Natural killer cell (primary cell): ENCODE data around the gene RPUSD3. TPM values are rescaled to one million over a fixed set of nuclear protein-coding genes. Genes with fewer than 3 reads are reported as not detected.
"Not testable (repeated sequence)": the region's sequence is repeated elsewhere in the genome, so short reads cannot be mapped to it uniquely, and the experiment has no call there.

Experiments
- ATAC-seq, 3 donors: fragments of 150-1000 bp in 2 of 3; fragments of 200-7000 bp in 1 of 3; cut with Tn5 transposase; 1 replicate in 1 of 3; 2 replicates in 2 of 3; pipeline ENCODE4 v1.10.0; 2021; ENCODE audit warnings: mild to moderate bottlenecking in 2 of 3, moderate library complexity in 2 of 3
- DNase-seq, 2 donors: peaks; one replicate each; pipeline versions ENCODE4 v3.0.0 to v3.0.0-alpha.2; 2013 to 2021; ENCODE audit warnings: mixed read lengths in 1 of 2
- H3K27ac ChIP-seq: one replicate; pipeline ENCODE4 v1.5.1; 2013; ENCODE audit warnings: mild to moderate bottlenecking, low read length
- H3K27me3 ChIP-seq: one replicate; pipeline ENCODE4 v1.6.1; 2013; ENCODE audit warnings: low read length; ENCODE audit not compliant: control insufficient read depth, insufficient read depth
- H3K36me3 ChIP-seq: one replicate; pipeline ENCODE4 v1.6.1; 2013; ENCODE audit warnings: low read length; ENCODE audit not compliant: control insufficient read depth, insufficient read depth
- H3K4me1 ChIP-seq: one replicate; pipeline ENCODE4 v1.6.1; 2013; ENCODE audit warnings: low read length; ENCODE audit not compliant: control insufficient read depth, insufficient read depth
- H3K4me3 ChIP-seq: one replicate; pipeline ENCODE4 v1.5.1; 2013; ENCODE audit warnings: low read length
- H3K9me3 ChIP-seq: one replicate; pipeline ENCODE4 v1.6.1; 2013; ENCODE audit warnings: low read length; ENCODE audit not compliant: control insufficient read depth, insufficient read depth
- H3K27ac Mint-ChIP-seq, 2 donors: one replicate each; pipeline ENCODE4 v1.8.0; 2022; ENCODE audit warnings: mild to moderate bottlenecking in 2 of 2, mixed read lengths in 2 of 2, moderate library complexity in 1 of 2
- H3K27me3 Mint-ChIP-seq, 2 donors: one replicate each; pipeline ENCODE4 v1.8.0; 2022; ENCODE audit warnings: low read depth in 2 of 2, mixed read lengths in 2 of 2
- H3K36me3 Mint-ChIP-seq: one replicate; pipeline ENCODE4 v1.8.0; 2022; ENCODE audit warnings: mixed read lengths
- H3K4me1 Mint-ChIP-seq, 2 donors: one replicate each; pipeline ENCODE4 v1.8.0; 2022; ENCODE audit warnings: mixed read lengths in 2 of 2
- H3K4me3 Mint-ChIP-seq: one replicate; pipeline ENCODE4 v1.8.0; 2022; ENCODE audit warnings: mild to moderate bottlenecking, moderate library complexity, mixed read lengths
- H3K9me3 Mint-ChIP-seq, 2 donors: one replicate each; pipeline ENCODE4 v1.8.0; 2022; ENCODE audit warnings: mixed read lengths in 2 of 2
- CTCF ChIP-seq: fragments of 200-600 bp; IDR thresholded peaks from one replicate; pipeline ENCODE4 v1.8.0; 2022; ENCODE audit warnings: antibody characterized with exemption
- WGBS: methylation state at CpG from one replicate; pipeline ENCODE4 v1.1.7; 2013; ENCODE audit warnings: missing lambda C conversion rate; ENCODE audit not compliant: insufficient coverage; 5-methylcytosine and 5-hydroxymethylcytosine counted together
- intact Hi-C: fragments of 100-400 bp; cut with micrococcal nuclease; formaldehyde crosslinking; loops from one replicate; pipeline ENCODE4 v1.14.2; 2022
- total RNA-seq, 4 donors: library from RNA; stranded (reverse); fragments of 120-200 nt in 1 of 4; gene quantifications; one replicate each; pipeline versions ENCODE4 v1.2.3 to v1.2.4, GENCODE V29; 2013 to 2022

RPUSD3 gene
- total RNA-seq, 3 donors from 2014 or later (not counting 1 experiment from before 2014, with no cell fraction given): 27.5 to 43.9 (median 30.9) TPM

- Histone ChIP-seq H3K9me3 (no peaks in the 10 kb centered on the region), H3K27ac (no peak overlapping the region), H3K4me3 (no peak overlapping the region), H3K4me1 (peaks cover 14% of the 10 kb centered on the region), H3K36me3 (no peaks in the 10 kb centered on the region), H3K27me3 (no peaks in the 10 kb centered on the region)
- Mint-ChIP-seq H3K27me3 (no peaks in the 10 kb centered on the region), H3K36me3 (no peaks in the 10 kb centered on the region), H3K4me1 (peaks cover 3 to 4% of the 10 kb centered on the region in 2 donors), H3K27ac (no peak overlapping the region), H3K4me3 (no peak overlapping the region), H3K9me3 (no peaks in the 10 kb centered on the region)
- no peak for TF ChIP-seq CTCF
- ATAC-seq (no peak), DNase-seq (no peak)
- WGBS: 80% methylated on average over 12 of the region's 12 CpGs
- intact Hi-C loops: no loop called here
Observed at GRCh38 chr3:9867106-9867505, 23.3 kb upstream of the RPUSD3 start.

- Histone ChIP-seq H3K36me3 (no peaks in the 10 kb centered on the region), H3K9me3 (no peaks in the 10 kb centered on the region), H3K27ac (no peak overlapping the region), H3K27me3 (no peaks in the 10 kb centered on the region), H3K4me3 (no peak overlapping the region), H3K4me1 (peaks cover 18% of the 10 kb centered on the region)
- no peak for ATAC-seq
- no peak overlapping the region for H3K27ac Mint-ChIP-seq
- intact Hi-C loops: no loop called here
- no peak for DNase-seq
- no peaks in the 10 kb centered on the region for H3K9me3 Mint-ChIP-seq
- no peaks in the 10 kb centered on the region for H3K36me3 Mint-ChIP-seq
- 95% methylated on average over 8 of the region's 8 CpGs for whole genome bisulfite sequencing
- no peak for TF ChIP-seq CTCF
- peaks cover 8 to 9% of the 10 kb centered on the region in 2 donors for H3K4me1 Mint-ChIP-seq
- H3K4me3 Mint-ChIP-seq: no peak overlapping the region
- no peaks in the 10 kb centered on the region for H3K27me3 Mint-ChIP-seq
Observed at GRCh38 chr3:9866639-9867038, 22.8 kb upstream of the RPUSD3 start.

- H3K27me3 ChIP-seq, H3K27ac Mint-ChIP-seq, ATAC-seq, H3K27me3 Mint-ChIP-seq, intact Hi-C loops, H3K27ac ChIP-seq, DNase-seq, H3K4me3 ChIP-seq, H3K9me3 ChIP-seq, H3K36me3 Mint-ChIP-seq, H3K36me3 ChIP-seq, H3K9me3 Mint-ChIP-seq, H3K4me3 Mint-ChIP-seq: not testable (repeated sequence)
- H3K4me1 Mint-ChIP-seq: peaks cover 12 to 19% of the 10 kb centered on the region in 2 donors
- peaks cover 32% of the 10 kb centered on the region for H3K4me1 ChIP-seq
- WGBS: 97% methylated on average over 8 of the region's 10 CpGs
Observed at GRCh38 chr3:9865125-9865637, 21.4 kb upstream of the RPUSD3 start.

- no peaks in the 10 kb centered on the region for H3K27me3 Mint-ChIP-seq
- no peaks in the 10 kb centered on the region for H3K36me3 Mint-ChIP-seq
- Histone ChIP-seq H3K4me3 (no peak overlapping the region), H3K27ac (no peak overlapping the region), H3K9me3 (no peaks in the 10 kb centered on the region), H3K4me1 (peaks cover 40% of the 10 kb centered on the region), H3K27me3 (no peaks in the 10 kb centered on the region), H3K36me3 (no peaks in the 10 kb centered on the region)
- intact Hi-C loops: no loop called here
- DNase-seq (no peak), ATAC-seq (no peak)
- no peak for TF ChIP-seq CTCF
- no peaks in the 10 kb centered on the region for H3K9me3 Mint-ChIP-seq
- no peak overlapping the region for H3K4me3 Mint-ChIP-seq
- 91% methylated on average over 16 of the region's 16 CpGs for WGBS
- H3K27ac Mint-ChIP-seq: no peak overlapping the region
- peaks cover 16 to 23% of the 10 kb centered on the region in 2 donors for H3K4me1 Mint-ChIP-seq
Observed at GRCh38 chr3:9864200-9864927, 20.6 kb upstream of the RPUSD3 start.
